ENCODE results near the gene RCAN2.
A peak's percentile ranks its signal among the peaks of the same experiment; 100 is the strongest.

RCAN2 gene

GRCh38 chr6:46500382-46500781, 9.1 kb upstream of the RCAN2 start:
- no peak overlapping the region for H3K4me3 ChIP-seq (ENCODE audit: low read depth, low read length)
- no peak for DNase-seq (ENCODE audit: low read depth)
- no peak for TF ChIP-seq CTCF (IDR thresholded peaks at IDR 0.05; ENCODE audit: low read depth, low read length, missing control alignments)

GRCh38 chr6:46491628-46492547, 639 bp upstream of the RCAN2 start:
- no peak for DNase-seq (ENCODE audit: low read depth)
- H3K4me3 ChIP-seq (ENCODE audit: low read depth, low read length), result peak overlapping the region; percentile 29
- TF ChIP-seq CTCF (IDR thresholded peaks at IDR 0.05; ENCODE audit: low read depth, low read length, missing control alignments), result peak; percentile 36

DNA sequence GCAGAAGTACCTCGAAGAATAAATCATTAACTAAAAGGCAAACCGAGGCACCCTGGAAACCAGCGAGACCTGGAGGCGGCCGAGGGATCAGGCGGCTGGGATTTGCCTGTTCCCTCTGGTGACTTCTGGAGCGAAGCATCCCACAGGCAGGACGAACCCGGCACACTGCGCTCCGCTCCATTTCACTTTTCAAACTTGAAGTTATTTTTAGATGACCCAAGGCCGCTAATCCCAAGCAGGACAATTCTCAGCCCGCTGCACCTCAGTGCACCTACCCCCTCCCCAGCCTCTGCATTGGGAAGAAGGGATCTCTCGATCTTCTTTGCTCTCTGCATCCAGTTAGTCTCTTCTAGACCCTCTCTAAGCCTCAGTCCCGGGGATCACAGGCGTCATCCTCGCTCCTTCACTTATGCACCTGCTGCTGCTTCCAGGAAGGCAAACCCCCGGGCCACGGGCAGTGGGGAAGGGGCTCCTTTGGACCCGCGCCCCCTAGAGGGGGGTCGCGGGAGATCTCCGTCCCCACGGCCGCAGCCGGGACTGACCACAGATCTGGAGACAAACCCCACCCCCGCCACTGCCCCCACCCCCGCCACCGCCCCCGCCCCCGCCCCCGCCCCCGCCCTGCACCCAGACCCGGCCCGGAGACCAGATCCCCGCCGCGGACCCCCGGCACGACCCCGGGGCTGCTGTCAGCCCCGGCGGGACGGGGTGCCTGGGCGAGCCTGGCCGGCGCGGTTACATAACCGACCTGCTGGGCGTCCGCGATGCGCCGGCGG, 636 bp downstream of the RCAN2 start:
- TF ChIP-seq CTCF (IDR thresholded peaks at IDR 0.05; ENCODE audit: low read depth, low read length, missing control alignments), result peak; percentile 24
- H3K4me3 ChIP-seq (ENCODE audit: low read depth, low read length), result no peak overlapping the region; the same call in 1 of the 2 replicates
- no peak for DNase-seq (ENCODE audit: low read depth)

GRCh38 chr6:46486181-46486580, 5.1 kb downstream of the RCAN2 start:
- no peak for DNase-seq (ENCODE audit: low read depth)
- no peak overlapping the region for H3K4me3 ChIP-seq (ENCODE audit: low read depth, low read length)
- TF ChIP-seq CTCF (IDR thresholded peaks at IDR 0.05; ENCODE audit: low read depth, low read length, missing control alignments), result no peak

DNA sequence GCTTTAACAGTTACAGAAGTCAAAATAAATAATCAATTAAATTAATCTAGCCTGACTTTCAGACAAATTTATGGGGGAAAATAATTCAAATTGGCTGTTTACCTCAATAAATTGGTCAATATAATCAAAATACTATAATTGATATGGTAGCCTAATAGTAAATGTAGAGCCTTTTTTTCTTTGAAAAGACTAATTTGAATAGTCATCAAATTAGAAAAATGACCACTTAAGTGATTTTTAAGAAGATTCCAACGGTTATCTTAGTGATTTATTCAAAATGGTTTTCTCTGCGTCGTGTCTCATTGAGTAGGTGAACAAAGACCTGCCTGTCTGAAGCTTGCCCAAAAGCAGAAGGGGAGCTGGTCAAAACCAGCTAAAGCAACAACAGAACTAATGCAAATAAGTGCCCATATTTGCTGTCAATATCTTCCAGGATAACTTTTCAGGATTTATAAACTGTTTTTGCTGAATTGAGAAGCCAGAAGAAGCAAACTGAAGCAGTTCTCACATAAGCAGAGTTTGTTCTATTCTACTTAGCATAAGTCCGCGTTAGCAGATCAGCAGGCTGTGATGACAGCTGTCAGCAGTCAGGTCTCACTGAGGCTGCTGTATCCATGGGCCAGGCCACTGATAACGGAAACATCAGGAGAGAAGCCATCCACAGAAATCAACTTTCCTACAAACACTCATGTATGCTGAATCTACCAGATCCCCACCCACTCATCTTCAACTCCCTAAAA, 7.0 kb downstream of the RCAN2 start:
- H3K4me3 ChIP-seq (ENCODE audit: low read depth, low read length), result no peak overlapping the region
- TF ChIP-seq CTCF (IDR thresholded peaks at IDR 0.05; ENCODE audit: low read depth, low read length, missing control alignments), result no peak
- DNase-seq (ENCODE audit: low read depth), result no peak

DNA sequence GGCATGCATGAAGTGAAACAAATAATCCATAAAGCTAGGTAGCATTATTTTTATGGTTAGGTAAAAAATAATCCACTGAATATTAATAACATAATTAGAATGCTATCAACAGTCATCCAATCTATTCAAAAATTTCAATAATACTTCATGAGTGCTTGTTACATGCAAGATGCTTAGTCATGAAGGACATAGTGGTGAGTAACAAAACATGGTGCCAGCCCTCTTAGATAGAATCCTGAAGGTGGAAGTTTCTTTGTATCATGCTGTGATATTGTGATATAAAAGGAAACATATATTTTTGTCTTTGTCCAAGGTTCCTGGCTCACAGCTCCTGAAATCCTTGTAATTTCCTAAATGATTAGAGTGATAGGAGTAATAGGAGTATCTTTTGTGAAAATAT, 14.9 kb downstream of the RCAN2 start:
- DNase-seq (ENCODE audit: low read depth), result no peak
- no peak overlapping the region for H3K4me3 ChIP-seq (ENCODE audit: low read depth, low read length)
- no peak for TF ChIP-seq CTCF (IDR thresholded peaks at IDR 0.05; ENCODE audit: low read depth, low read length, missing control alignments)
